Measurements from ENCODE around the gene FARS2.

DNA sequence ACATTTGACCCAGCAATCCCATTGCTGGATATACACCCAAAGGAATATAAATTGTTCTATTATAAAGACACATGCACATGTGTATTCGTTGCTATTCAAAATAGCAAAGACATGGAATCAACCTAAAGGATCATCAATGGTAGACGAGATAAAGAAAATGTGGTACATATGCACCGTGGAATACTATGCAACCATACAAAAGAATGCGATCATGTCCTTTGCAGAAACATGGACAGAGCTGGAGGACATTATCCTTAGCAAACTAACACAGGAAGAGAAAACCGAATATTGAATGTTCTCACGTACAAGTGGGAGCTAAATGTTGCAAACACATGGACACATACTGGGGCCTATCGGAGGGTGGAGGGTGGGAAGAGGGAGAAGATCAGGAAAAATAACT is 405.4 kb downstream of the FARS2 start:
- TF ChIP-seq, protein P1, sequence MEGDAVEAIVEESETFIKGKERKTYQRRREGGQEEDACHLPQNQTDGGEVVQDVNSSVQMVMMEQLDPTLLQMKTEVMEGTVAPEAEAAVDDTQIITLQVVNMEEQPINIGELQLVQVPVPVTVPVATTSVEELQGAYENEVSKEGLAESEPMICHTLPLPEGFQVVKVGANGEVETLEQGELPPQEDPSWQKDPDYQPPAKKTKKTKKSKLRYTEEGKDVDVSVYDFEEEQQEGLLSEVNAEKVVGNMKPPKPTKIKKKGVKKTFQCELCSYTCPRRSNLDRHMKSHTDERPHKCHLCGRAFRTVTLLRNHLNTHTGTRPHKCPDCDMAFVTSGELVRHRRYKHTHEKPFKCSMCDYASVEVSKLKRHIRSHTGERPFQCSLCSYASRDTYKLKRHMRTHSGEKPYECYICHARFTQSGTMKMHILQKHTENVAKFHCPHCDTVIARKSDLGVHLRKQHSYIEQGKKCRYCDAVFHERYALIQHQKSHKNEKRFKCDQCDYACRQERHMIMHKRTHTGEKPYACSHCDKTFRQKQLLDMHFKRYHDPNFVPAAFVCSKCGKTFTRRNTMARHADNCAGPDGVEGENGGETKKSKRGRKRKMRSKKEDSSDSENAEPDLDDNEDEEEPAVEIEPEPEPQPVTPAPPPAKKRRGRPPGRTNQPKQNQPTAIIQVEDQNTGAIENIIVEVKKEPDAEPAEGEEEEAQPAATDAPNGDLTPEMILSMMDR (conservative IDR thresholded peaks at IDR 0.05; ENCODE audit: low read length), result no peak
- TF ChIP-seq EZH2phosphoT487 (IDR thresholded peaks at IDR 0.05; ENCODE audit: borderline replicate concordance, low read depth, low read length), result no peak
